Central memory CD4-positive, alpha-beta T cell (primary cell): Measurements from ENCODE around the gene C20orf202.
"Not testable (repeated sequence)": the region's sequence is repeated elsewhere in the genome, so short reads cannot be mapped to it uniquely, and the experiment has no call there.

Experiments
- DNase-seq: peaks from one replicate; pipeline ENCODE4 v3.0.0; 2022

C20orf202 gene

DNA sequence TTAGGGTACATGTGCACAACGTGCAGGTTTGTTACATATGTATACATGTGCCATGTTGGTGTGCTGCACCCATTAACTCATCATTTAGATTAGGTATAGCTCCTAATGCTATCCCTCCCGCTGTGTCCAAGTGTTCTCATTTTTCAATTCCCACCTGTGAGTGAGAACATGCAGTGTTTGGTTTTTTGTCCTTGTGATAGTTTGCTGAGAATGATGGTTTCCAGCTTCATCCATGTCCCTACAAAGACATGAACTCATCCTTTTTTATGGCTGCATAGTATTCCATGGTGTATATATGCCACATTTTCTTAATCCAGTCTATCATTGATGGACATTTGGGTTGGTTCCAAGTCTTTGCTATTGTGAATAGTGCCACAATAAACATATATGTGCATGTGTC is 47.0 kb downstream of the C20orf202 start:
- DNase-seq: not testable (repeated sequence)

DNA sequence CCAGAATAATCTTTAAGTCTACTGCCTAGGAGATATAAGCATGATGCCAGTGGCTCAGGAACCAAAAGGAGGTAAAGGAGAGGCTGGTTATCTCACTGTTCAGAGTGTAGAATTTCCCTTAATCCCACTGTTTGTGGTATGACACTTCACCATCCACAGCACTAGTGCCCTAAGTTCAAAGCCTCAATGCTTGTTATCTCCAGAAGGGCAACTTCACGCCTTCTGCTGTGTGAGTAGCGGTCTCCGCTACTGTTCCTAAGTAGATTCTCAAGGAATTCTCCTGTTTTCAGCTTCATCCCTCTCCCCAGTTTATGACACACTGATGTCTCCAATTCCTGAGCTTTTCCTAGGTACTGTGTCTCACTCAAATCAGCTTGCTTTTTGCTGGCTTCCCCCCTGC is 49.2 kb downstream of the C20orf202 start:
- DNase-seq: no peak

- DNase-seq: no peak
Measured at GRCh38 chr20:1254254-1254653, 51.0 kb downstream of the C20orf202 start.

DNA sequence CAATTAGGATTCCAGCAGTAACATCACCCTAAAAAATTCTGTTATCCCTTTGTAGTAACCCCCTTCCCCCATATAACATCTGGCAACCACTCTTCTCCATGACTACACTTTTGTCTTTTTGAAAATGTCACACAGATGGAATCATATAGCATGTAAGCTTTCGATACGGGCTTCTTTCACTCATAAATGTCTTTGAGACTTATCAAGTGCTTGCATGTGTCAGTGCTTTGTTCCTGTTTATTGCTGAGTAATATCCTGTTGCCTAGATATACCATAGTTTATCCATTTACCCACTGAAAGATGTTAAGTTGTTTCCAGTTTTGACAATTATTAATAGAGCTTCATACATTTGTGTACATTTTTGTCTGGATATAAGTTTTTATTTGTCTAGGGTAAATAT is 52.4 kb downstream of the C20orf202 start:
- DNase-seq: no peak
